Measurements from ENCODE around the gene FAM76A.
A peak's percentile ranks its signal among the peaks of the same experiment; 100 is the strongest.
"Not testable (repeated sequence)": the region's sequence is repeated elsewhere in the genome, so short reads cannot be mapped to it uniquely, and the experiment has no call there.

FAM76A gene

DNA sequence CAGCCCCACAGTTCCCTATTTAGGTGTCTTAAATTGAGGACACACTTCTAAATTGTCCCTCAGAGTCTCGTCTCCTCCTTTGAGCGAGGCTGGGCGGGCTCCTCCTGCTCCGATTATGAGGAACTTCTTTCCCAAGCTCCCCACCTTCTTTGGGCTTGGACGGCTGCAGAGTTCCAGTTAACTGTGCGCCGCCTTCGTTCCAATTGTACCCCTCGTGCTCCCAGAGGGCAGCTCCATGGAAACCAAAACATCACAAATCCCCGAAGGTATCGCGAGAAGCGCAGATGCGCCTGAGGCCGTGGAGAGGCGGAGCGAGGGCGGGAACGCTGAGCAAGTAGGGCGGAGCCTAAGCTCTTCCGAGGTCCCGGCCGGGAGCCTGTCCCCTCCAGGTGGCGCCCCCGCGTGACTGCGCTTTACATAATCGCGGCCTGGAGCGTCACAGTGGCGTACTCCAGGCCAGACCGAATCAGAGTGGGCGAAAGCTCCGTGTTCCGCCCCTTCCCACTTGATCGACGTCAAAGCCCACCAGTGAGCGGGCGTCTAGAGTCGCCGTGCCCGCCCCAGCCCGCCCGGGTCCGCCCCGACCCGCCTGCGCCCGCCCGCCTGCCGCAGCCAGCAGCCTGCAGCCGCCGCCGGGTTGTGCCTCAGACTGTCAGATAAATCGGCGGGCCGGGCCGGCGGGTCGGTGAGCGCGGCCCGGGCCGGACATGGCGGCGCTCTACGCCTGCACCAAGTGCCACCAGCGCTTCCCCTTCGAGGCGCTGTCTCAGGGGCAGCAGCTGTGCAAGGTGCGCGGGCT, at the start of gene FAM76A:
Gene FAM76A, plus strand, starts transcription at position 588 of the 799 bp plus-strand sequence. Its CDS starts 120 bp downstream, at position 708.
- peak within 1 kb of the TSS; percentile 83 to 95 (median 90) for H3K9ac ChIP-seq
- H3K4me3 ChIP-seq, result peak within 1 kb of the TSS; percentile 86 to 98 (median 94)
- no peaks in the 10 kb centered on the region for H3K27me3 ChIP-seq
- H3K4me2 ChIP-seq, result peak within 1 kb of the TSS; percentile 81 to 97 (median 92)
- H3K4me1 ChIP-seq, result peaks cover 19 to 24% (median 20%) of the 10 kb centered on the region in 10 experiments
- H4K20me1 ChIP-seq, result no peaks in the 10 kb centered on the region
- H3K9me3 ChIP-seq (replicated peaks in 1 of 11), result no peaks in the 10 kb centered on the region
- H3K27ac ChIP-seq, result peak within 1 kb of the TSS; percentile 74 to 91 (median 82)
- H3K36me3 ChIP-seq, result peaks cover 7 to 29% (median 17%) of the 10 kb centered on the region in 11 experiments; a peak in 18 of 22 replicates
- no peak for TF ChIP-seq Cebpa-rat (IDR thresholded peaks at IDR 0.05)

DNA sequence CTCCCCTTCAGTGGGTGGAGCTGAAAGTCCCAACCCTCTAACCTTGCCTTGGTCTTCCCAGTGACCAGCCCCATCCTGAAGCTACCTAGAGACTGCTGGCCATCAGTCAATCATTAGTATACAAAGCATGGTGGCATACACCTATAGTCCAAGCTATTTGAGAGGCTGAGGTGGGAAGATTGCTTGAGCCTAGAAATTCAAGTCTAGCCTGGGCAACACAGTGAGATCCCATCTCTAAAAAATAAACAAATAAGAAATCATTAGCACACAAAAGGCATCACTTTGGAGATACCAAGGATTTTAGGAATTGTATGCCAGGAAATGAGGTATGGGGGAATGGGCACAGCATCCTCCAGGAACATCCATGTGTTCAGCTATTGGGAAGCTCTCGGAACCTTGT, 49.4 kb upstream of the FAM76A start:
- H3K4me3 ChIP-seq, result no peak overlapping the region
- no peaks in the 10 kb centered on the region for H4K20me1 ChIP-seq
- no peak for TF ChIP-seq Cebpa-rat (IDR thresholded peaks at IDR 0.05)
- H3K4me1 ChIP-seq, result peaks cover 13 to 18% (median 17%) of the 10 kb centered on the region in 10 experiments
- no peak overlapping the region for H3K9ac ChIP-seq
- no peak overlapping the region for H3K27ac ChIP-seq
- peaks cover 0 to 9% (median 0%) of the 10 kb centered on the region in 11 experiments; a peak in 2 of 22 replicates for H3K36me3 ChIP-seq
- H3K4me2 ChIP-seq, result no peak overlapping the region
- H3K9me3 ChIP-seq (replicated peaks in 1 of 11), result peaks cover 27 to 46% (median 32%) of the 10 kb centered on the region in 11 experiments
- no peaks in the 10 kb centered on the region for H3K27me3 ChIP-seq

DNA sequence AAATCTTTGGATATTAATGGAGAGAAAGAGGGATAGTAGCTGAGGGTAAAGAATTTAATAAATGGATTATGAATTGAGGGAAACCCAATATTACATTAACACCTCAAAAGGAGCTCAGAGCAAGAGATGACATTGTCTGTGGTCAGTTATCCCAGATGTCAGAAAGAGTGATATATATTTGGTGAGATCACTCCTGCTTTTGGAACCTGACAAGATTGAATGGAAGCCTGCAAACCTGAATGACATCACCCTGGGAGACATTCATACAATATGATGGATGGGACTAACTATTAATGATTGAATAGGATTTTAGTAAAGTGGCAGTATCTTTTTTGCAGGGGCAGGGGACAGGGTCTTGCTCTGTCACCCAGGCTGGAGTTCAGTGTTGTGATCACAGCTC, 47.0 kb upstream of the FAM76A start:
- Histone ChIP-seq H3K27ac (no peak overlapping the region), H3K9ac (no peak overlapping the region)
- TF ChIP-seq Cebpa-rat (IDR thresholded peaks at IDR 0.05), result no peak

DNA sequence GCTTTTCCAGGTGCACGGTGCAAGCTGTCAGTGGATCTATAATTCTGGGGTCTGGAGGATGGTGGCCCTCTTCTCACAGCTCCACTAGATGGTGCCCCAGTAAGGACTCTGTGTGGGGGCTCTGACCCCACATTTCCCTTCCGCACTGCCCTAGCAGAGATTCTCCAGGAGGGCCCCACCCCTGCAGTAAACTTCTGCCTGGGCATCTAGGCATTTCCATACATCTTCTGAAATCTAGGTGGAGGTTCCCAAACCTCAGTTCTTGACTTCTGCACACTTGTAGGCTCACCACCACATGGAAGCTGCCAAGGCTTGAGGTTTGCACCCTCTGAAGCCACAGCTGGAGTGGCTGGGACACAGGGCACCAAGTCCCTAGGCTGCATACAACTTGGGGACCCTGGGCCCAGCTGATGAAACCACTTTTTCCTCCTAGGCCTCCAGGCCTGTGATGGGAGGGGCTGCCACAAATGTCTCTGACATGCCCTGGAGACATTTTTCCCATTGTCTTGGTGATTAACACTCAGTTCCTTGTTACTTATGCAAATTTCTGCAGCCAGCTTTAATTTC, 45.5 kb upstream of the FAM76A start:
- H3K4me1 ChIP-seq, H3K9ac ChIP-seq, H3K36me3 ChIP-seq, H3K27me3 ChIP-seq, H3K27ac ChIP-seq, H4K20me1 ChIP-seq, H3K4me2 ChIP-seq: not testable (repeated sequence)
- H3K4me3 ChIP-seq, result peak overlapping the region in 1 of 10 experiments; percentile 13; a peak in 1 of 20 replicates
- peaks cover 42 to 67% (median 44%) of the 10 kb centered on the region in 11 experiments for H3K9me3 ChIP-seq (replicated peaks in 1 of 11)

More for the DNA sequence above, 47.0 kb upstream of the FAM76A start:
- no peaks in the 10 kb centered on the region for H4K20me1 ChIP-seq
- H3K27me3 ChIP-seq, result no peaks in the 10 kb centered on the region
- no peak overlapping the region for H3K4me3 ChIP-seq
- peaks cover 0 to 9% (median 0%) of the 10 kb centered on the region in 11 experiments; a peak in 2 of 22 replicates for H3K36me3 ChIP-seq
- H3K4me1 ChIP-seq, result no peaks in the 10 kb centered on the region
- no peak overlapping the region for H3K4me2 ChIP-seq
- H3K9me3 ChIP-seq (replicated peaks in 1 of 11), result peaks cover 42 to 67% (median 44%) of the 10 kb centered on the region in 11 experiments

DNA sequence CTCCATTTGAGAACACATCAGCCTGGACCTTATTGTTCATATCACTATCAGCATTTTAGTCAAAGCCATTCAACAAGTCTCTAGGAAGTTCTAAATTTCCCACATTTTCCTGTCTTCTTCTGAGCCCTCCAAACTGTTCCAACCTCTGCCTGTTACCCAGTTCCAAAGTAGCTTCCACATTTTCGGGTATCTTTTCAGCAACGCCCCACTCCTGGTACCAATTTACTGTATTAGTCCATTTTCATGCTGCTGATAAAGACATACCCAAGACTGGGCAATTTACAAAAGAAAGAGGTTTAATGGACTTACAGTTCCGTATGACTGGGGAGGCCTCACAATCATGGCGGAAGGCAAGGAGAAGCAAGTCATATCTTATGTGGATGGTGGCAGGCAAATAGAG, 44.2 kb upstream of the FAM76A start:
- not testable (repeated sequence) for H4K20me1 ChIP-seq, H3K4me1 ChIP-seq, H3K27me3 ChIP-seq, H3K36me3 ChIP-seq, H3K4me2 ChIP-seq, H3K27ac ChIP-seq, H3K4me3 ChIP-seq, H3K9ac ChIP-seq
- H3K9me3 ChIP-seq (replicated peaks in 1 of 11), result peaks cover 42 to 63% (median 44%) of the 10 kb centered on the region in 11 experiments

DNA sequence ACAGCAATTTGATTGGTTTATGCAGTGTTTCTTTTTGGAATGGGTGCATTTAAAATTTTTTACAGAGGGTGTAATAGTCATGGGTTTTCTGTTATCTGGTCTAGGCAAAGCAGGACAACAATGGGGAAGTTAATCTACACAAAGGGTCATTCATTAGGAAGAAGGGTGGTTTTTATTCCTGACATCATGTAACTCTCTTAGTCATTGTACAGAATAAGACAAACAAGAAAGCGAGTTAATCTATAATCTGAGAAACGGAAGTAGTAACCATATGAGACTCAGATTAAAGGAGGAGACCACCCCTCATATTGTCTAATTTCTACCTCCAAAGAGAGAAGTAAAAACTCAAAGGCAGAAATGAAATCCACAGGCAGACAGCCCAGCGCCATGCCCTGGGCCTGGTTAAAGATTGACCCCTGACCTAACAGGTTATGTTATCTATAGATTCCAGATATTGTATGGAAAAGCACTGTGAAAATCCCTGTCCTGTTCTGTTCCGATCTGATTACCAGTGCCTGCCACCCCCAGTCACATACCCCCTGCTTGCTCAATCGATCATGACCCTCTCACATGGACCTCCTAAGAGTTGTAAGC, 43.3 kb upstream of the FAM76A start:
- Histone ChIP-seq H3K4me1 (peaks cover 0 to 6% (median 0%) of the 10 kb centered on the region in 10 experiments; a peak in 1 of 20 replicates), H3K4me2 (no peak overlapping the region), H4K20me1 (no peaks in the 10 kb centered on the region), H3K9me3 (replicated peaks in 1 of 11) (peaks cover 42 to 59% (median 44%) of the 10 kb centered on the region in 11 experiments), H3K9ac (no peak overlapping the region), H3K4me3 (no peak overlapping the region), H3K36me3 (peaks cover 0 to 9% (median 0%) of the 10 kb centered on the region in 11 experiments; a peak in 2 of 22 replicates), H3K27me3 (no peaks in the 10 kb centered on the region), H3K27ac (no peak overlapping the region)
- no peak for TF ChIP-seq Cebpa-rat (IDR thresholded peaks at IDR 0.05)

DNA sequence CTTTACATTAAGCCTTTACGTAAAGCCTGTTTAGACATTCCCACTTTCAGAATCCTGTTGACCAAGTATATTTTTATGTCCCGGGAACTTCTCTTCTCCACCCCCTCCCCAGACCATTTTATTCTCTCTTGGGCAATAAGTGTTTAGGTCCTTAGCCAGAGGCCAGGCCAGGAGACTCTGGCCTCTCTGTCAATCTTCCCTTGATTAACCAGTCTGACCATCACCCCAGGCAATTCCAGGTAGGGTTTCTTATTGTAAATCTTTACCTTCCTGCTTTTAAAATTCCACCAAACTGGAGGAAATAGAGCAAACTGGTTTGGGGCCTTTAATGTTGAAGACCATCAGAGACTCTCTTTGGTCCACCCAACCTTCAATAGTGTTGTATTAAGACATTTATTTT, 41.6 kb upstream of the FAM76A start:
- Histone ChIP-seq H3K9ac (no peak overlapping the region), H3K36me3 (peaks cover 0 to 9% (median 0%) of the 10 kb centered on the region in 11 experiments; a peak in 2 of 22 replicates), H3K4me1 (peaks cover 4 to 17% (median 10%) of the 10 kb centered on the region in 10 experiments), H4K20me1 (no peaks in the 10 kb centered on the region), H3K9me3 (replicated peaks in 1 of 11) (peaks cover 33 to 43% (median 37%) of the 10 kb centered on the region in 11 experiments), H3K27me3 (no peaks in the 10 kb centered on the region), H3K4me2 (no peak overlapping the region), H3K27ac (no peak overlapping the region), H3K4me3 (no peak overlapping the region)
- TF ChIP-seq Cebpa-rat (IDR thresholded peaks at IDR 0.05), result no peak

DNA sequence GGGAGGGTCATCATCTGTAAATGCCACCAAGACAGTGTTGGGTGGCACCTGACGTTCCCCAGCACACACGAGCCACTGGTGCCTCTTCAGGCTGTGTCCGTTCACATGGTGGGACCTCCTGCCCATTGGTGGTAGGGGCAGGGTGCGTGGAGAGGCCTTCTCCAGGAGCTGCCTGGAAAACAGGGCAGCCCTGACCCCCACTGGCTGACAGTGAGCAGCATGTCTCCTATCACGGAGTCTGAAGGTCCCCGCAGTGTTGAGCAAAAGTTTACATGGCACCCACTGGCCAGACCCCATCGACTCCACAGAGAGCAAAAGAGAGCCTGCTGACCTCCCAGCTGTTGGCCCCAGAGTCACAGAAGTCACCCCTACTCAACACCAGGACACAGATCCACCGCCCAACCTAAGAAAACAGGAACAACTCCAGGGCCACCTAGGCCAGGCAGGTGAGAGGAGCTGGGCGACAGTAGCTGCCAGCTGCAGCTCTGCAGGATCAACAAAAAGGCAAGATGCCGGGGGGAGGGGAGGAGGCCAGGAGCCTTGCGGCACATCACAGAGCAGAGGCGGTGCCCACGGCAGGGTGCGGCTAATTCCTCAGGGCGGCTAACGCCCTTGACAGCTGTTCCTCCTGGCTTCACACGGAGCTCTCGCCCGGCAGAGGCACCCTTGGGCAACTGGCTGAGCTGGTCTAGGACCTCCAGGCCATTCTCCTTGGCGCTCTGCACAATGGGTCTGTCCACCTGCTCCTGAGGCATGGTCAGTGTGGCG, 39.4 kb upstream of the FAM76A start:
- no peaks in the 10 kb centered on the region for H4K20me1 ChIP-seq
- no peak for TF ChIP-seq Cebpa-rat (IDR thresholded peaks at IDR 0.05)
- peaks cover 19 to 29% (median 24%) of the 10 kb centered on the region in 10 experiments for H3K4me1 ChIP-seq
- no peak overlapping the region for H3K27ac ChIP-seq
- no peak overlapping the region for H3K4me3 ChIP-seq
- H3K36me3 ChIP-seq, result no peaks in the 10 kb centered on the region
- no peaks in the 10 kb centered on the region for H3K27me3 ChIP-seq
- no peak overlapping the region for H3K9ac ChIP-seq
- peaks cover 12 to 33% (median 15%) of the 10 kb centered on the region in 11 experiments for H3K9me3 ChIP-seq (replicated peaks in 1 of 11)
- H3K4me2 ChIP-seq, result no peak overlapping the region
